Sciatic nerve (tissue), 2 donors: ENCODE data around the gene TNIP1. TPM values are rescaled to one million over a fixed set of nuclear protein-coding genes. Genes with fewer than 3 reads are reported as not detected.
A peak's percentile ranks its signal among the peaks of the same experiment; 100 is the strongest.

Source experiments
- ATAC-seq: fragments of 200-7000 bp; cut with Tn5 transposase; one replicate; pipeline ENCODE4 v1.9.1; 2020; ENCODE audit warnings: mild to moderate bottlenecking, moderate library complexity
- DNase-seq: peaks from one replicate; pipeline ENCODE4 v3.0.0-alpha.2; 2020; ENCODE audit warnings: low spot score
- intact Hi-C: fragments of 100-400 bp; cut with DNase I; formaldehyde crosslinking; loops from one replicate; pipeline ENCODE4 v1.14.2; 2022
- total RNA-seq: library from RNA; stranded (reverse); fragmentation: NEBNext Ultra II Directional; extraction: Animal tissue kit (Norgen Biotek cat#: 25700); gene quantifications from one replicate; pipeline ENCODE4 v1.2.1, GENCODE V29; 2021
- donor health status: DM: no; HTN: no; CAD: no.
- donor health status: DM: no; HTN: no; CAD: no.

Gene TNIP1
- total RNA-seq, 1 donor from 2014 or later = 80.2 TPM

DNA sequence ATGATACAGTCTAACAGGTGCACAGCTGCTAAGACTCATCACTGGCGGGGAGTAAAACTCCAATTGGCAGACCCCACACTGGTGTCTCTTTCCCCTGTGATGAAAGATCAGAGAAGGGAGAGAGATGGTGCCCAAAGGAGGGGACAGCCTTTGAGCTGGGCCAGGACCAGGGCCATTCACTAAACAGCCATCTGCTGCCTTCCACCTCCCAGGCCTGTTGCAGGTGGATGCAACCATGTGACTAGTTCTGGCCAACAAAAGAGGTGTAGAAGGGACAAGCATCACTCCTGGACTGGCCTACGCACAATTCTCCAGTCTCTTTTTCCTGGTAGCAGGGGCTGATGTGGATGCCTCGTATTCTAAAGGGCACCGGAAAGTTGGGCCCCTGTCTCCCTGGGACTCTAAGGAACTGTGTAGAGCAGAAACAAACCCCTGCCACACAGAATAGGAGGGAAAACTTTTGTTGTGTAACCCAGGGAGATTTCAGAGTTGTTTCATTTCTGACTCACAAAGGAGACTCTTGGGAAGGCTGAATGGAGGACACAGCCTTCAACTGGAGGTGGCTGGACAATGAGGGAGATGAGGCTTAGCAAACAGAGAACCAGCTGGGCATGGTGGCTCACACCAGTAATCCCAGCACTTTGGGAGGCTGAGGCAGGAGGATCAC is 26.9 kb downstream of the TNIP1 start:
- ATAC-seq (no peak), DNase-seq (no peak)
- intact Hi-C loops = loop anchor here (5.0 kb wide), 3 partner anchors 52 to 113 kb away; no protein-coding TSS in a partner anchor

DNA sequence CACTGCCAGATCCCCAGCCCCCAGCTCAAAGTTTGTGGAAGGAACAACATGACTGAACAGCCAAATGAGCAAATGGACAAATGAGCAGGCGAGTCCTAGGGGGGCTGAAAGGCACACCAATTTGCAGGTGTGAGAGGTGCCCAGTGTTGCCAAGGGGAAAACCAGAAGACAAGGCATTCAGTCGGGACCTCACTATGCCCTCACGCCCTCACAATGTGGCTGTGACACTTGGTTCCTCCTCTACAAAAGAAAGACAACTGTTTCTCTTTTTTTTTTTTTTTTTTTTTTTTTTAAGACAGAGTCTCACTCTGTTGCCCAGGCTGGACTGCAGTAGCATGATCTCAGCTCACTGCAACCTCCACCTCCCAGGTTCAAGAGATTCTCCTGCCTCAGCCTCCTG is 28.0 kb downstream of the TNIP1 start:
- DNase-seq = no peak
- intact Hi-C loops = loop anchor here (5.0 kb wide), 3 partner anchors 51 to 114 kb away; no protein-coding TSS in a partner anchor
- ATAC-seq = no peak

DNA sequence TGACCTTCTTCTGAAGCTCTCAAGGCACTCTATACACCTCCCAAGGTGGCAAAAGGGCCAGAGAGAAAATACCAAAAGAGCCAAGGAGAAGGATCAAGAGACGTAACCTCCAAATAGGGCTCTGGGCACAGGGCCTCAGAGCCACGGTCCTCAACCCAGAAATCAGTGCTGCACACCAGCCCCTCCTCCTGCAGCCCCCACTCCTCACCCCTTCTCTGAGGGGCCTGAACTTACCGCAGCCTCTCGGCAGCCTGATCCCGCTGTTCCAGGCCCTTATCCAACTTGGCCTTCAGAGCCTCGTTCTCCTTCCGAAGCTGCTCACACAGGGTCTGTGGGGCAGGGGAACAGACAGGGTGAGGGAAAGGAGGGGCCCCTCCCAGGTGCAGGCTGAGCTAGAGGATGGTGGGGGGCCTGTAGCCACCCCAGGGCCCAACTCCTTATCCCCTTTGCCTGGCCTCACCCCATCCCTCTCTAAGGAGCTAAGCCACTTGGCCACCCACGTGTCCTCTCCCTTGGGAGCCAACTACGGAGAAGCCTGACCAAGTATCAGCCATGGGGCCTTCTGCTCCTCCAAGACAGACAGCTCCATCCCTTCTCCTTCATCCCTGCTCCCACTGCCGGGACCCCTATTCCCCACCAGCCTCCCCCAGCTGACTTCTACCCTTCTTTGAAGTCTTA is 28.8 kb downstream of the TNIP1 start:
- intact Hi-C loops = loop anchor here (5.0 kb wide), 3 partner anchors 50 to 115 kb away; no protein-coding TSS in a partner anchor
- DNase-seq (no peak), ATAC-seq (peak; percentile 37)

DNA sequence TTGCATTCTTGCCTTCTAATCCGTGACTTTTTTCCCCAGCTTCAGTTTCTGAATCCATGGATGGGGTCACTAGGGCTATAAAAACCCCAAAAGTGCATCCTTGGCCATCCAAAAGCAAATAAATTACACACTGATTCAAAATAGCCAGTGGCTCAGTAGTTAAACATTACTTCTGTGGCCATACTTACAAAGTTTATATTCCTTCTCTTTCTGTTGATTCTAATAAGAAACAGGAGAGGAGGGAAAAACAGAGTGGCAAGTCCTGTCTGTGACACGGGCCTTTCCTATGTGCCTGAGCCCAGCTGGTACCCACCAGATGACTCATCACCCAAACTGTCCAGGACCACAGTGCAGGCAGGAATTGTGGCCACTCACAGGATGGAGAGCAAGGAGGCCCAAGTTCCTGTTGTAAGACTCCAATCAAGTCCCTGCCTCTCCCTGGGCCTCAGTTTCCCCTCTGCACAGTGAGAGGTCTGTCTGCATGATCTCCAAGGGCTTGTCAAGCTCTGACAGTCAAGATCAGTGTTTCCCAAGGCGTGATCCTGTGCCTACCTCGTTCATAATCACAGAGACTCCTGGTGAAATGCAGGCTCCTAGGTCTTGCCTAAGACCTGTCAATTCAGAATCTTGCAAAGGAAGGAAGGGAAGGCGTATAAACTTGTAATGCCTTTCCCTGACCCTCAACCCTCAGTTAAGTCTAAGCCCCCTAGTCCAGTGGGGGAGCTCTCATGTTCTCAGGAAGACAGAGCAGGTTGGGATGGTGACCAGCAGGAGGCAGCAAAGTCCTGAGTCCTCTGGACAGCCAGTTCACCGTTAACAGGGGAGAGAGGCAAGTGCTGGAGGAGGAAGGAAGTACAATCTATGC is 29.5 kb downstream of the TNIP1 start:
- DNase-seq (peak; percentile 91), ATAC-seq (peak; percentile 86)
- intact Hi-C loops = loop anchor here (5.0 kb wide), 3 partner anchors 49 to 116 kb away; no protein-coding TSS in a partner anchor

DNA sequence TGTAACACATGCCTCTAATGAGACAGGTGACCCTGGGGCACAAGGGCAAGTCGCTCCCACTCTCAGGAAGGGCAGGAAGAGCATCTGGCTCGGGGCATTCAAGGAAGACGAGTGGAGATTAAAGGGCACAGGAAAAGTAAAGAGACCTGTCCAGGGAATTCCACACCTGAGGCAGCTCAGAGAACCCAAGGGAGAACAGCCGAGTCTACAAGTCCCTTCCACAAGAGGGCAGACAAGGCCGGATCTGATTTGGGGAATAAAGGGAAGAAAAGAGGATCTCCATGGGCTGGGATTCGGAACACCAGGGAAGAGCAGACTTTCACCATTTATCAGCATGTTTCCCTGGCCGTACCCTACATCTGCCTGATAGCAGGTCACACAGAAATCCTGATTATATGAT is 32.3 kb downstream of the TNIP1 start:
- intact Hi-C loops = no loop called here

DNA sequence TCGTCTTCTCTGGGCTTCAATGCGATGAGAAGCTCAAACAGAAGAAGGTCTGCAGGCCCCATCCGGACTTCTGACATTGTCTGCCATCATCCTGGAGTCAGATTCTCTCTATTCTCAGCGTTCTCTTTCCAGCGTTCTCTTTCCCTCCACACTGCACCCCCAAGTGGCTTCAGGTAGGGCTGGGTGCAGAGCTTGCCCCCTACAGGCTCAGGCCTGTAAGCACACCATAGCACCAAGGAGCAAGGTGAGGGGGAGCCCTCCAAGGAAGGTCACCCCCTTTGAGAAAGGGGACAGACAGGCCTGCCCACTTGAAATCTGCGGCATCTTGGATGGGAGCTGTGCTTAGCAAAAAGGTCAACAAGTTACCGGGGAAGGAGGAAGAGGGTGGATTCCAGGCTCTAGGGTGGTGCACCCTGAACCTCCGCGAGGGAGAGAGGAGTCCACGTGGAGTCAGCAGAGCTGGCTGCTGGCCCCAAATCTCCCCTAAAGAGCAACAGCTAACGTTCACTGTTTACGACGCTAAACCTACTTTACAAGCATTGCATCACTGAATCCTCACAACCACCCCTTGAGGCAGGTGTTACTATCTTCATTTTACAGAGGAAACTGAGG is 32.9 kb downstream of the TNIP1 start:
- DNase-seq (no peak), ATAC-seq (peak; percentile 83)

More for the DNA sequence above, 32.3 kb downstream of the TNIP1 start:
- ATAC-seq (peak; percentile 34), DNase-seq (no peak)

DNA sequence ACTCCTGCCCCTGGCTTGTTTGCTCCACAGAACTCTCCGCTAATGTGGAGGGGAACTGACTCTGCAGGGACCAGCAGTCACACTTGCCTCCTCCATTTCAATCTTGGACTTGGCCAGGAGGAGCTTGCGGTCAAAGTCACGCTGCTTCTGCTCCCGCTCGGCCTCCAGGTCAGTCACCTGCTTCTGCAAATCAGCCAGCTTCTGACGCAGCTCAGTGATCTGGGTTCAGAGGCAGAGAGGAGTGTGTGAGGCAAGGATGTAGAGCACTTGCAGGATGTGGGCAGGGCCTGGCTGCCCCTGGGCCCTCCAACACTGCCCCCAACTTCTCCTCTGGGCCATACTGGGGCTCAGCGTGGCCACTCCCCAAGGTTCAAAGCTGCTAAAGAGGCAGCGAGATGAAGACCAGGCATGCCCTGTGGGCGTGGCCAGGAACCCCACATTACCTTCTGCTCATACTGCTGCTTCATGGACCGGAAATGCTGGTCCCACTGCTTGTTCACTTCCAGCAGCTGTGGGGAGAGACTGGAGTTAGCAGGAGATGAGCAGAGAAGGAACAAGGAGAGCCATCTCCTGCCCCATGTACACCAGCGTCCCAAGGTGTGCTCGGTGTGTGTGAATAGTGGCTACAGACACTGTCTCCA is 38.3 kb downstream of the TNIP1 start:
- DNase-seq (no peak), ATAC-seq (no peak)
- intact Hi-C loops = no loop called here

More for the DNA sequence above, 32.9 kb downstream of the TNIP1 start:
- intact Hi-C loops = no loop called here

DNA sequence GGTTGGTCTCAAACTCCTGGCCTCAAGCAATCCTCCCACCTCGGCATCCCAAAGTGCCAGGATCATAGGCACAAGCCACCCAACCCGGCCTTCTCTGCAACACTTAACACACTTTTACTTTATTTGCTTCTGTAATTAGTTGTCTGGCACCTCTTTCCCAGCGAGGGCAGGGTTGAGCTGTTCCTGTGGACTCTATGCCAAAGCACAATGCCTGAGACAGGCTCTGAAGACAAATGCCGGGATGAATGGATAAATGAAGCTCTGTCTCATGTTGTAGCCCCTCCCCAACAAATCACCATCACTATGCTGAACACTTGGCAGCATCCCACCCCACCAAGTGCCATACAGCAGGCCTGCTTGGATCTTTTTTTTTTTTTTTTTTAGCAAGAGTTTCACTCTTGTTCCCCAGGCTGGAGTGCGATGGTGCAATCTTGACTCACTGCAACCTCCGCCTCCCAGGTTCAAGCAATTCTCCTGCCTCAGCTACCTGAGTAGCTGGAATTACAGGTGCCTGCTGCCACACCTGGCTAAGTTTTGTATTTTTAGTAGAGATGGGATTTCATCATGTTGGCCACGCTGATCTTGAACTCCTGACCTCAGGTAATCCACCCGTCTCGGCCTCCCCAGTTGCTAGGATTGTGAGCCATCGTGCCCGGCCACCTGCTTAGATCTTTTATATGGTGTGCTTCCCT is 39.1 kb downstream of the TNIP1 start:
- DNase-seq (no peak), ATAC-seq (no peak)
- intact Hi-C loops = no loop called here

DNA sequence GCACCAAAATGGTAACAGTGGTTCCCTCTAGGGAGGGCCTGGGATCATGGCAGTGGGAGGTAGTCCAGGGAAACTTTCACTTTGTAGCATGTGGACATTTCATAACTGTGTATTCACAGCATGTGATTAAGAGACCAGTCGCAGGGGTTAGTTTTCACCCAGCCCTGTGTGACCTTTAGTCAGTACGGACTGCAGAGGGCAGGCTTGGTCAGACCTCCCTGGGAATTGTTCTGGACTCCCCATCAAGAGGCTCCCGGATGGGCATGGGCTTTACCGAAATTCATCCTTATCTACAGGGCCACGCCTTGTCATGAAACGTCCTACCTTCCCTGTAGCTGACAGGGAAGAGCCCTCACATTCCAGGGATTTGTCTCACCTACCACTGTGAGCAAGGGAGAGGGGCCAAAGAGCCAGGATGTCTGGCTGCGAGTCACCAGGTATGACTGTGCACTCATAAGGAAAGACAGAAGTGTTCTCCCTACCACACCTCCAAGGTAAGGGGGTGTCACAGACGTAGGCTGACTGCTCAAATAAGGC is 40.6 kb downstream of the TNIP1 start:
- ATAC-seq (peak; percentile 69), DNase-seq (no peak)
- intact Hi-C loops = no loop called here

DNA sequence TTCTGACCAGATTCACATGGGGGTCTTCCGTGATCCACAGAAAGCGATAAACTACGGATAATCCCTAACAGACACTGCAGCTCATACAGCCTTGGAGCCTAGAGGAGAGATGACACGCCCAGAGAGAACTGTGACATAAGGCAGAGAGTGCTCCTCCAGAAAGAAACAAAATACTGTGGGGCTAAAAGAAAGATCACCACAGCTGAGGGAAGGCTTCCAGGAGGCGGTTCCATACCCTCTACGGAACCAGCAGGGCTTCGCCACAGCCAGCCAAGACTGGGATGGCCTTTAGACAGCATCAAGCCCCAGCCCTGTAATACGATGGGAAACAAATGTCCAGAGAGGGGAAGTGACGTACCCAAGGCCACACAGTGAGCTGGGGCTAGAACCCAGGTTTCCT is 41.2 kb downstream of the TNIP1 start:
- ATAC-seq = peak; percentile 5
- intact Hi-C loops = no loop called here
- no peak for DNase-seq

DNA sequence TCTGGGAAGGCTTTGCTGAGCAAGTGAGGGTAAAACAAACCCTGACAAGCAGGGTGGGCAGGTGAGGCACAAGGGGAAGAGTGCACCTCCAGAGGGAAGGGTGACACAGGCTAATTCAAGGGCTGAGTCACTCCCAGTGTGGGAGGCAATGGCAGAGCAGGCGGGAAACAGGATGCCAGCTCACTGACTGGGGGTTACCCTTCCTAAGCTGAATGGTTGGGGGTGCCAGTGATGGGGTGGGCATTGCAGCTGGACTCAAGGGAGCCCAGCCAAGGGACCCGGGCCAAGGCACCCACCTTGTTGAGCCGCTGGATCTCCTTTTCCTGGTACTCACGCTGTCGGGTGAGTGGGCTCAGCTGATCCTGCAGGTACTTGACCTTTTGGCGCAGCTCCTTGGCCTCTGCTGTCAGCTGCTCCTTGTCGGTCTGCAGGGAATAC is 42.0 kb downstream of the TNIP1 start:
- peak; percentile 1 for ATAC-seq
- intact Hi-C loops = no loop called here
- DNase-seq = no peak

DNA sequence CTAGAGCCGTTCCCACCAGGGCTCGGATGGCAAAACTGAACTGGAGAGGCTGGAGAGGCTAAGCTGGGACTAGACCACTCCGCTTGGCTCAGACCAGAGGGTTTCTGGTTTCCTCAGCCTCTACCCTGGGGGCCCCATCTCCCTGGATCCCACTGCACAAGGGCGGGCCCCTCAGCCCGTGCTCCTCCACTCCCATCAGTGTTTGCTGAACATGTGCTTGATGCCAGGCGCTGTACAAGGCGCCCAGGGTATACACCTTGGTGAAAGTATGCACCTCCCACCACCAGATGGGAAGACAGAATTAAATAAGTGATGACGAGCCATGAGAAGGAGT is 42.5 kb downstream of the TNIP1 start:
- ATAC-seq (no peak), DNase-seq (no peak)
- intact Hi-C loops = no loop called here

DNA sequence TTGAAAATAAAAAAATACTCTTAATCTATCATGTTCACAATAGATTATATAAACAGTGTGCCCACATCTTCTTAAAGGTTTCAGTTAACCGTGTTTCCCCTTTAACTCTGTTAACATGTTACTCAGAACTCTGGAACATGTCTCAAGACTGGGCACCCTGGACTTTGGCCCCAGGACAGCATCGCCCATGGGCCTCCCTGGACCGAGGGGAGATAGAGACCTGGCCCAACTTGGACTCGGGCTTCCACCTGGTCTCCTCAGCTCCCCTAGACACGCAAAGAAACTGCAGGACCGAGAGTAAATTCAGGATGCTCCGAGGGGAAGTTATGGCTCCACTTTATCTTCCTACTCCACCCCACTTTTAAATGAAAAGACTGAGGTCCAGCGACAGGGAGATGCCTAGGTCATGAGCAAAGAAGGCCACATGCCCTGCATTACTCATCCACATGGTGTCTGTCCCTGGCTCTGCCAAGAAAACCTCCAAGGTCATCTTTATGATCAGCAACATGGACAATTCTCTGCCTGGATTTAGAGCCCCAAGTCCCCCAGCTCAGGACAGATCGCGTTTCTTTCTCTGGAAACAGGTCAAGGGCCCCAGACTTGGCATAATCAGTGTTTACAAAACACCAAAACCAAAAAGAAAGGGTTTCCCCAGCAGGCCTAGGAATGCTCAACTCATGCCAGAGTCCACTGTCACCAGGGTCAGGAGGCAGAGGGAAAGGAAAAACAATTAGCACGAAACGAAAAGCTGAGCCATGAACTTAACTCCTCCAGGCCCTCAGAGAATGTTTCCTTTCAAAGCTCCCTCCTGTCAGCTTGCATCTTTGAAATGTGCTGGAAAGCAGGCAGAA is 43.0 kb downstream of the TNIP1 start:
- intact Hi-C loops = no loop called here
- DNase-seq = no peak
- ATAC-seq = peak; percentile 79

DNA sequence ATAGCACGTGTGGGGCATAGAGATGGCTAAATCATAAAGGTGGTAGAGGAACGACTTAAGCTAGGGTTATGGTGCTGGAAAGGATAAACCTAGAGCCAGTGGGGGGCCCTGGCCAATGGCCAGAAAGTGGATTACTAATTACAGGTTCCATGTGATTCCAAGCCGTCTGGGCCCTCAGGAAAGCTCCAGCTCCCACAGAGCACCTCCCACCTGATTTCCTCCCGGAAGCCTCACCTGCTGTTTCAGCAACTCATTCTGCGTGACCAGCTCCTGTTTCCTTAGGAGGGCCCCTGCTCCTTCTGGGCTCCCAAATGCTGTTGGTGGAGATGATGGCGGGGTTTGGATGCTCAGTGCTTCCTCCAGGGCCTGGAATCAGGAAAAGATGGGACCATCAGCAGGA is 44.3 kb downstream of the TNIP1 start:
- intact Hi-C loops = no loop called here
- ATAC-seq (no peak), DNase-seq (no peak)

DNA sequence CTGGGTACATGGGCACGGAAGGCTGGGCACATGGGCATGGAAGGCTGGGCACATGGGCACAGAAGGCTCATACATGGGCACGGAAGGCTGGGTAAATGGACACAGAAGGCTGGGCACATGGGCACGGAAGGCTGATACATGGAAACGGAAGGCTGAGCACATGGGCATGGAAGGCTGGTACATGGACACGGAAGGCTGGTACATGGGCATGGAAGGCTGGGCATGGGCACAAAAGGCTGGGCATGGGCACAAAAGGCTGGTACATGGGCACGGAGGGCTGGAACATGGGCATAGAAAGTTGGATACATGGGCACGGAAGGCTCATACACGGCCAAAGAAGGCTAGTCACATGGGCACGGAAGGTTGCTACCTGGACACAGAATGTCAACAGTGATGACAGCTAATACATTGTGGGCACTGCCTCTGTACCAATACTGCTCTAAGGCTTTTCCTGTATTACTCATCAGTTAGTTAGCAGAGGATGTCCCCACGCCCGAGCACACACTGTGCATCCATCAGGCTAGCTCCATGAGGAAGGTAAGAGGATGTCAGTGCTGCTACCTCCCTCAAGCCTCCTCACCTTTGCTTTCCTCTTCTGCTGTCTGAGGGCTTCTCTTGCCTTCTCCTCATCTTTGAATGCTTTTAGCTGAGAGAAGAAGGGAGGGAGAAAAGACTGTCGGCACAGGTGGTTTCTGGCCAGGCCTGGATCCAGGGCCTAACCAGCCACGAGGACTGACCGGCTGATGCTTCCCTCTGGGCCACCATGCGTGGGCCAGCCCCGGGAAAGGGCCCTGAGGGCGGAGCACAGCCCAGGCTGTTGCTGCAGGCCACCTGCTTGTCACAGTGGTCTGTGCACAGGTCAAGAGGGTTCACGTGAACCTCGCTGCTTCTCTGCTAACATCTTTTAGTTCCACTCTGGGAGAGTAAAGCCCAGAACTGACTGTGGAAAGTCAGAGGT is 46.1 kb downstream of the TNIP1 start:
- intact Hi-C loops = no loop called here
- DNase-seq (no peak), ATAC-seq (no peak)
